HCT116 (cell line): Measurements from ENCODE around the gene MBP.

ENCODE experiments used
- CTCF ChIP-seq, 3 experiments: fragments of 200-600 bp in 1 of 3; sonication (generic) in 1 of 3; IDR thresholded peaks in 2 of 3; conservative IDR thresholded peaks in 1 of 3; 2 replicates each; pipeline ENCODE4 v1.5.1; 2012 to 2017; ENCODE audit warnings: low read depth in 2 of 3, low read length in 2 of 3, antibody characterized with exemption in 1 of 3, borderline replicate concordance in 1 of 3, control low read depth in 1 of 3, mild to moderate bottlenecking in 1 of 3, mixed read lengths in 1 of 3, mixed run types in 1 of 3, moderate library complexity in 1 of 3; ENCODE audit not compliant: insufficient read depth in 1 of 3
- MAX ChIP-seq: IDR thresholded peaks from 2 replicates; pipeline ENCODE4 v1.6.1; 2012
- POLR2AphosphoS5 ChIP-seq: IDR thresholded peaks from 2 replicates; pipeline ENCODE4 v1.6.1; 2011; ENCODE audit warnings: mild to moderate bottlenecking, low read depth, low read length, moderate library complexity

GRCh38 chr18:76936877-76937276 is 195.7 kb downstream of the MBP start:
- TF ChIP-seq CTCF (IDR thresholded peaks at IDR 0.05 in 2 of 3, conservative IDR thresholded peaks at IDR 0.05 in 1 of 3; ENCODE audit: borderline replicate concordance in 1 of 3, insufficient read depth in 1 of 3, low read depth in 2 of 3, low read length in 2 of 3) (no peak), POLR2AphosphoS5 (no peak), MAX (no peak)
